Measurements from ENCODE around the gene IQCE. TPM values are rescaled to one million over a fixed set of nuclear protein-coding genes. Genes with fewer than 3 reads are reported as not detected.

Gene IQCE
- total and polyA plus RNA-seq, 2 donors from 2014 or later: 6.1 to 27.8 TPM

DNA sequence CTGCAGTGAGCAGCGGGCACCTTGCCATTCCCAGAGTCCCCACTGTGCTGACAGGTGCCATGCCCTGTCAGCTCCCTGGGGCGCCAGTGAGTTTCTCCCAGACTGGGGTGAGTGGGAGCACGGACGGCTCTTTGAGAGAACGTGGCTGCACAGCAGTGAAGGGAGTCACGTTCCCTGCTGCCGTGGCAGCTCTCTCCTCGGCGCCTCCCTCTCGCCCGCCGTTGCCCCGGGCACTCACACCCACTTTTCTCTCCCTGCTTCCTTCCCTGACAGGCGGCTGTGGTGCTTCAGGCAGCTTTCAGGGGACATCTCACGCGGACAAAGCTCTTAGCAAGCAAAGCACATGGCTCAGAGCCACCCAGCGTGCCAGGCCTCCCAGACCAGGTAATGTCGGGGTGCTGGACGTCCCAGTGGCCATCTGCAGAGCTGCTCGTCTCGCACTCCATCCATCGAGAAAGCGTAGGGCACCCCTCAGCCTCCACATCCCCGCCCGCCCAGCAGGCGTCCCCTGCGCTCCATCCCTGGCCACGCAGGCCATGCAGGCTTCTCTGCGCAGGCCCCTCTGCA is 45.9 kb downstream of the IQCE start:
- intact Hi-C loops (cut with DNase I): no loop called here
- FAIRE-seq: no peak
- Histone ChIP-seq H3K9me3 (ENCODE audit: control insufficient read depth in 2 of 3, insufficient read depth in 1 of 3, low read length in 3 of 3) (no peaks in the 10 kb centered on the region), H3K9ac (ENCODE audit: low read length in 3 of 3) (no peak overlapping the region), H3K4me3 (ENCODE audit: low read length in 3 of 3) (no peak overlapping the region), H3K36me3 (ENCODE audit: control insufficient read depth in 2 of 3, insufficient read depth in 3 of 3, low read length in 3 of 3) (peaks cover 0 to 10% (median 6%) of the 10 kb centered on the region in 3 donors), H3K27me3 (ENCODE audit: control insufficient read depth, insufficient read depth, low read length) (no peaks in the 10 kb centered on the region), H3K4me1 (ENCODE audit: control insufficient read depth in 2 of 3, insufficient read depth in 2 of 3, low read depth in 1 of 3, low read length in 3 of 3) (peaks cover 0 to 13% (median 0%) of the 10 kb centered on the region in 3 donors), H3K27ac (ENCODE audit: low read depth in 2 of 2, low read length in 2 of 2) (no peak overlapping the region)
- no peak for TF ChIP-seq CTCF (IDR thresholded peaks at IDR 0.05; ENCODE audit: borderline replicate concordance, extremely low read depth, insufficient read depth)
- peak in 1 of 5 donors; percentile 38 for DNase-seq

GRCh38 chr7:2605608-2606538 is 47.1 kb downstream of the IQCE start:
- Histone ChIP-seq H3K9me3 (ENCODE audit: control insufficient read depth in 2 of 3, insufficient read depth in 1 of 3, low read length in 3 of 3) (no peaks in the 10 kb centered on the region), H3K4me3 (ENCODE audit: low read length in 3 of 3) (no peak overlapping the region), H3K27me3 (ENCODE audit: control insufficient read depth, insufficient read depth, low read length) (no peaks in the 10 kb centered on the region), H3K36me3 (ENCODE audit: control insufficient read depth in 2 of 3, insufficient read depth in 3 of 3, low read length in 3 of 3) (peaks cover 0 to 9% (median 2%) of the 10 kb centered on the region in 3 donors), H3K4me1 (ENCODE audit: control insufficient read depth in 2 of 3, insufficient read depth in 2 of 3, low read depth in 1 of 3, low read length in 3 of 3) (peaks cover 0 to 13% (median 0%) of the 10 kb centered on the region in 3 donors), H3K9ac (ENCODE audit: low read length in 3 of 3) (no peak overlapping the region), H3K27ac (ENCODE audit: low read depth in 2 of 2, low read length in 2 of 2) (no peak overlapping the region)
- intact Hi-C loops (cut with DNase I): no loop called here
- TF ChIP-seq CTCF (IDR thresholded peaks at IDR 0.05; ENCODE audit: borderline replicate concordance, extremely low read depth, insufficient read depth): no peak
- FAIRE-seq (no peak), DNase-seq (peak in 2 of 5 donors; percentile 39 to 80)

DNA sequence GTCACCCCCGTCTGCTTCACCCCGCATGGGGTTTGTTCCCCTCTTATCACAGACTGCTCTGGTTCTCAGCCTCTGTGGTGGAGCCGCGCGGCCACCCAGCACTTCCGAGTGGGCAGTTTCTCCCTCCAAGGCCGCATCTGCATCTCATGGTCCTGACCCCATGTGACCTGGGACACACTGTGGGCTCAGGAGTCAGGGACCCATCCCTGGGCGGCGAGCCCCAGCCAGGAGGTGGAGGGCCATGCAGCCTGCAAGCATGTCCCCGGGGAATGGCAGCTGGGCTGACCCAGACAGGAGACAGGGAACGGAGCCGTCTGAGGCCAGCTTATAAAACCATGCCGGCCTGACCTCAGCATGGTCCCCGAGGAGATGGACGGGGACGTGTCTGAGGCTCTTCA is 47.8 kb downstream of the IQCE start:
- Histone ChIP-seq H3K4me3 (ENCODE audit: low read length in 3 of 3) (no peak overlapping the region), H3K27ac (ENCODE audit: low read depth in 2 of 2, low read length in 2 of 2) (peak overlapping the region in 1 of 2 donors; percentile 51), H3K9me3 (ENCODE audit: control insufficient read depth in 2 of 3, insufficient read depth in 1 of 3, low read length in 3 of 3) (no peaks in the 10 kb centered on the region), H3K9ac (ENCODE audit: low read length in 3 of 3) (no peak overlapping the region), H3K27me3 (ENCODE audit: control insufficient read depth, insufficient read depth, low read length) (no peaks in the 10 kb centered on the region), H3K36me3 (ENCODE audit: control insufficient read depth in 2 of 3, insufficient read depth in 3 of 3, low read length in 3 of 3) (peaks cover 0 to 5% (median 0%) of the 10 kb centered on the region in 3 donors), H3K4me1 (ENCODE audit: control insufficient read depth in 2 of 3, insufficient read depth in 2 of 3, low read depth in 1 of 3, low read length in 3 of 3) (peaks cover 0 to 13% (median 0%) of the 10 kb centered on the region in 3 donors)
- TF ChIP-seq CTCF (IDR thresholded peaks at IDR 0.05; ENCODE audit: borderline replicate concordance, extremely low read depth, insufficient read depth): no peak
- intact Hi-C loops (cut with DNase I): no loop called here
- FAIRE-seq (no peak), DNase-seq (peak in 1 of 5 donors; percentile 82)

Data from kidney (tissue), 14 donors.